Fibroblast of the aortic adventitia (primary cell): ENCODE data around the gene PIGU. TPM values are rescaled to one million over a fixed set of nuclear protein-coding genes. Genes with fewer than 3 reads are reported as not detected.
"Not testable (repeated sequence)": the region's sequence is repeated elsewhere in the genome, so short reads cannot be mapped to it uniquely, and the experiment has no call there.

Experiments
- DNase-seq: peaks from one replicate; pipeline ENCODE4 v3.0.0-alpha.2; 2010; ENCODE audit warnings: low read depth
- H3K4me3 ChIP-seq: 2 replicates; pipeline ENCODE4 v1.5.1; 2011; ENCODE audit warnings: low read depth, mild to moderate bottlenecking, control low read depth, low read length, moderate library complexity
- total RNA-seq: library from RNA; depleted of rRNA; stranded (reverse); fragments of >200 nt; gene quantifications from 2 replicates; pipeline ENCODE4 v1.2.3, GENCODE V29; 2012; ENCODE audit warnings: low replicate concordance
- TF ChIP-seq, protein P1 (sequence below): IDR thresholded peaks from 2 replicates; pipeline ENCODE4 v1.5.1; 2011; ENCODE audit warnings: mild to moderate bottlenecking, low read length, control low read depth, inconsistent platforms; ENCODE audit not compliant: insufficient read depth

The PIGU gene
- total RNA-seq, 1 donor = 21.1 TPM

DNA sequence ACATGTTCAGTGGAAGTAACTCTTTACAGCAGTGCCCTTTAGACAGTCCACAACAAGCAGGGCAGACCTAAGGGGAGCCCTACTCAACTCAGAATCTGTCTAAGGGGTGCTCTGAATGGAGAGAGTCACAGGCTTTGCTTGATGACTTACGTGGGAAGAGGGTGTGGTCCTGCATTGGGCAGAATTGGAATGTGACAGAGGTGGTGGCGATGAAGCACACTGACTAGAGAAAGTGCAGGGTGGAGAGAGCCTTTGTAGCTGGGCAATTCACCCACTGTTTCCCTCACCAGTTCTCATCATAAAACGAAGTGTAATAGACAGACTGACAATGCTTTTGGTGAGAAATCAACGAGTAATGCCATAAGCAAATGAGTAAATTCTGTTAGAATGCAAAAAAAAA is 38.5 kb upstream of the PIGU start:
- TF ChIP-seq, protein P1, sequence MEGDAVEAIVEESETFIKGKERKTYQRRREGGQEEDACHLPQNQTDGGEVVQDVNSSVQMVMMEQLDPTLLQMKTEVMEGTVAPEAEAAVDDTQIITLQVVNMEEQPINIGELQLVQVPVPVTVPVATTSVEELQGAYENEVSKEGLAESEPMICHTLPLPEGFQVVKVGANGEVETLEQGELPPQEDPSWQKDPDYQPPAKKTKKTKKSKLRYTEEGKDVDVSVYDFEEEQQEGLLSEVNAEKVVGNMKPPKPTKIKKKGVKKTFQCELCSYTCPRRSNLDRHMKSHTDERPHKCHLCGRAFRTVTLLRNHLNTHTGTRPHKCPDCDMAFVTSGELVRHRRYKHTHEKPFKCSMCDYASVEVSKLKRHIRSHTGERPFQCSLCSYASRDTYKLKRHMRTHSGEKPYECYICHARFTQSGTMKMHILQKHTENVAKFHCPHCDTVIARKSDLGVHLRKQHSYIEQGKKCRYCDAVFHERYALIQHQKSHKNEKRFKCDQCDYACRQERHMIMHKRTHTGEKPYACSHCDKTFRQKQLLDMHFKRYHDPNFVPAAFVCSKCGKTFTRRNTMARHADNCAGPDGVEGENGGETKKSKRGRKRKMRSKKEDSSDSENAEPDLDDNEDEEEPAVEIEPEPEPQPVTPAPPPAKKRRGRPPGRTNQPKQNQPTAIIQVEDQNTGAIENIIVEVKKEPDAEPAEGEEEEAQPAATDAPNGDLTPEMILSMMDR = no peak
- no peak overlapping the region for H3K4me3 ChIP-seq
- DNase-seq = no peak

DNA sequence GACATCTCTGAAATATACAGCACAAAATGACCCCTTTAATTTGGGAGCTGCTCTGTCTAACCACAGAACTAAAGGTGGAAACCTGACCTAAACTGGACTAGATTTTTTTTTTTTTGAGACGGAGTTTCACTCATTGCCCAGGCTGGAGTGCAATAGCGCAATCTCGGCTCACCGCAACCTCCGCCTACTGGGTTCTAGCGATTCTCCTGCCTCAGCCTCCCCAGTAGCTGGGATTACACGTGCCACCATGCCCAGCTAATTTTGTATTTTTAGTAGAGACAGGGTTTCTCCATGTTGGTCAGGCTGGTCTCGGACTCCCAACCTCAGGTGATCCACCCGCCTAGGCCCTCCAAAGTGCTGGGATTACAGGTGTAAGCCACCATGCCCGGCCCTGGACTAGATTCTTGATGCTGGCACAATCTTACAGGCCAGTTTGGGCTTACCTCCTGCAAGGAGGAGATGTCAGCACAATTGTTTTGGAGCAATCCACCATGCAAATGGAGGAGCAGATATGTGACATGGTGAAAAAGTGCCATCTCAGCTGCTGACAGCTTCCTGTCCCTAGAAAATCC is 37.1 kb upstream of the PIGU start:
- not testable (repeated sequence) for H3K4me3 ChIP-seq, DNase-seq

DNA sequence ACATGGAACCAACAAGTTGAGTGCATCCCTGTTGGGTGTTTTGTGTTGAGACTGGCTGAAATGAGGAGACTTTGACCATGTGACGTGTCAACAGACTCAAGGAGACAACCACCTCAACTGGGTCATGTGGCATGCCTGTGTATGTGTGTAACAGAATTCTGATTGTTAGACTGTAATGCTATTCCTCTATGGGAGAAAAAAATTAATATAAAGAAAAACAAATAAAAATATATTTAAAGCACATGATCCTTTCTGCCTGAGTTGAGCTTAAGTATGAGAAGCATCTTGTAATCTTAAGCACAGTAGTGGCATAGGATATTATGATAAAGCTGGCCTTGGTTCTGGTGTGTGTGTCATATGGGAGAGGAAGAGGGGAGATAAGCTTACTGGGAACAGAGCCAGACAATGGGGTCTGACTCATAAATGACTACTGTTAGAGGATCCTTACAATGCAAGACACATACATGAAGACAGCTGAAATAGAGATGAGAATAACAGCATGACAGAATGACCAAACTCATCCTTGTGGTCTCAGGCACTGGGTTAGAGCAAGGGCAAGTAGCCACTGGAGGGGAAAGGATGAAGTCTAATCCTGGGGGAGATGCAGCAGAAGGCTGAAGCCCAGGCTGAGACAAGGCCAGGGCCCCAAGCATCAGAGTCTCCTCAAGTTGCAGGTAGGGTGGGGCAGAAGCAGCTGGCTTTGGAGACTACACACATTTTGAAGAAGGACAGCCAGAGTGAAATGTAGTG is 36.5 kb upstream of the PIGU start:
- H3K4me3 ChIP-seq = no peak overlapping the region
- TF ChIP-seq, protein P1 = no peak
- DNase-seq = peak; percentile 99

DNA sequence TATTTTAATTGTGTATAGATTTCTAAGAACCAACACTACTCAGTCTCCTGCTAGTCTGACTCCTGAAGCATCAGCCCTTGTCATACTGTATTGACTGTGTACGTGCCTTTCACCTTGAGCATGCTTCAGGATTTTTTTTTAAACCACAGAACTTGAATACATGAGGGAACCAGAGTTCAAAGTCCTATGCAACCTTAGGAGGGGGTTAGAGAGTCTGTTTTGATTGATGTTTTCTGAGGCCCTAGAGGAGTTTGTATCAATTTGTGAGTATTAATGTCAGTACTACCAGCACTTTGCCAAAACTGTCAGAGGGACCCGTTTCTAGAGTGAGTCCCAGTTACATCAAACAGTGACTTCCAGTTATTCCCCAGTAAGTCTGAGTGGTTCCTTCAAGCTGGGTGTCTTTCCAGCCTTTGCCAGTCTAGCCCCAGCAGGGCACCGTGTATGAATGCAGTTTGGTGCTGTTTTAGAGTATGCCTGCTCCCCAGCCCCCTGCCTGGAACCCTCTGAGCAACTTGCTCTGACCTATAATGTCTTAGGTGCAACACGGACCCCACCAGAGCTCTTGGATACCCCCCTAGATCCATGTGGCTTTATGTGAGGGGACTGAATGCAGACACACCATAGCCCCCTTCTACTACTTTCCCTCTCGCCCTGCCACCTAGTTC is 35.8 kb upstream of the PIGU start:
- TF ChIP-seq, protein P1 = no peak
- no peak overlapping the region for H3K4me3 ChIP-seq
- DNase-seq = no peak

DNA sequence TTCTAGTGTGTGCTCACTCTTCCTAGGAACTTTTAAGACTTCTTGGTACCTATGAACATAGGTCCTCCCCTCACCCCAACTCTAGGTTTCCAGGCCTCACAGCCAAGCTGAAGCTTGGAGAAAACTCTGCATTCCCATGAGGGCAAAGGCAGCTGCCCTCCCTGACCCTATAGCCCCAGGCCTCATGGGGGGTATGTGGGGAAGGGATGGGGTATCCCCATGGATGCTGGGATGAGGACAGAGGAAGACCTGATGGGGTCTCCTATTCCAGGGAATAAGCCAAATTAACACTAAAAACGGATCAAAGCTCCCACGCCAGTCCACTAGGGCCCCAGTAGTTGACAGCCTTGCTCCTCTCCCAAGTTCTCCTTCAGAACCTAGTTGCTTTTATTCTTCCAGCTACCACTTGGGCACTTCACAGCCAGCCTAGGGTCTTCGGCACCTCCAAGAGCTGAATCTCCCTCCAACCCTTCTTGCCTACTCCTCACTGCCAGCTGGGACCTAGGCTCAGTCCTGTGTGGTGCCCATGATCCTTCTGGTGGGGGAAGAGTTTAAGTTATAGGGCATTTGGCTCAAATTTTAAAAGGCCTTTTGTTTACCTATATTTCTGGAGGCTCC is 35.0 kb upstream of the PIGU start:
- H3K4me3 ChIP-seq = no peak overlapping the region
- no peak for DNase-seq
- TF ChIP-seq, protein P1 = no peak

DNA sequence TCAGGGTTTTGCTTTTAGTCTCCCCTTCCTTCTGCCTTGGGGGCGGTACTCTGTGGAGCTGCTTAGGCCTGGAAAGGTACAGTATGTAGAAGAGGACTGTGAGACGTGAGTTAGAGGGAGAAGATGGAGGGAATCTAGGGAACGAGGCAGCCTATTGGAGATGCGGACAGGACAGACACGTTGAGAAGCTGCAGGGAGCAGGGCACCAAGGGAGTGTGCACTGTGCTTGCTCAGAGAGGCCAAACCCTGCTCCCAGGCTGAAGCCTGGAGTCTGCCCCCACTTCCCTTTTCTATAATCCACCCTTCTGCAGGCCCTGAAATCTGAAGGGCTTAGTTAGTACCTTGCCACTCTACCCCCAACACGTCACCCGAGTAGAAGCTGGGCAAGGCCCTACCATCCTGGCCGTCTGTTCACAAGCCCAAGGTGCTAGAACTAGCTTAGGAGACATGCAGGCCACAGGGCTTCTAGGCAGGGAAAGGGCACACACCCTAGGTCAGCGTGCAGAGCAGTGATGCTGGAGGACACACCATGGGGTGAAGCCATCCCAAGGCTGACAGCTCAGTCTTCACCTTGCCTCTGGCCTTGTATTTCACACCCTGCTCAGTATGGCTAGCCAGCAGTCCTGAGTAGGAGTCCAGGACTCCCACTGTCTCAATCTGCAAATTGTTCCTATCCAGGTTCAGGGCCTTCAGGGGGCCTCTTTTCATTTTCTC is 34.1 kb upstream of the PIGU start:
- no peak overlapping the region for H3K4me3 ChIP-seq
- no peak for DNase-seq
- TF ChIP-seq, protein P1 = no peak

DNA sequence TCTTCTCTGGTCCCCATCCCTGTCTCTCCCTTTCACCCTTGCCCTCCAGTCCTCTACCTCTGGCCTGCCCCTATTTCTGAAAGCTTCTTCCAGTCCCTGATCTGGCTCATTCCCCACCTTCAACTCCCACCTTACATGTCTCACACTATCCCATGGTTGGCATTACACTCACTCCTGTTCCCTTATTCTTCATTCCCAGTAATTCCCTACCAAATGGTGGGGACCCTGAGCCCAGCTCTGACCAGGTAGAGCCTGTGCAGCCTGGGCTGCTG is 33.6 kb upstream of the PIGU start:
- H3K4me3 ChIP-seq = no peak overlapping the region
- TF ChIP-seq, protein P1 = no peak
- DNase-seq = no peak
